Adipose tissue (tissue), 3 donors: ENCODE results near the gene LDAF1. TPM values are rescaled to one million over a fixed set of nuclear protein-coding genes. Genes with fewer than 3 reads are reported as not detected.

Experiments
- H3K27ac ChIP-seq: one replicate; pipeline ENCODE4 v1.5.1; 2013; ENCODE audit warnings: low read depth, low read length
- WGBS, 3 donors: extraction: QIAGEN DNeasy Blood & Tissue Kit; methylation state at CpG; one replicate each; pipeline ENCODE4 v1.1.7; 2013; 5-methylcytosine and 5-hydroxymethylcytosine counted together
- polyA plus RNA-seq, 3 donors: library from polyadenylated mRNA; stranded (reverse); fragments of 200-250 nt; gene quantifications; one replicate each; pipeline ENCODE4 v1.2.3, GENCODE V29; 2013
- donor health status: healthy with polysubstance abuse.
- donor health status: Bipolar disorder and iron deficiency.
- donor health status: healthy.

LDAF1 gene
- polyA plus RNA-seq, 3 donors = 9.8 to 26.0 (median 10.7) TPM

DNA sequence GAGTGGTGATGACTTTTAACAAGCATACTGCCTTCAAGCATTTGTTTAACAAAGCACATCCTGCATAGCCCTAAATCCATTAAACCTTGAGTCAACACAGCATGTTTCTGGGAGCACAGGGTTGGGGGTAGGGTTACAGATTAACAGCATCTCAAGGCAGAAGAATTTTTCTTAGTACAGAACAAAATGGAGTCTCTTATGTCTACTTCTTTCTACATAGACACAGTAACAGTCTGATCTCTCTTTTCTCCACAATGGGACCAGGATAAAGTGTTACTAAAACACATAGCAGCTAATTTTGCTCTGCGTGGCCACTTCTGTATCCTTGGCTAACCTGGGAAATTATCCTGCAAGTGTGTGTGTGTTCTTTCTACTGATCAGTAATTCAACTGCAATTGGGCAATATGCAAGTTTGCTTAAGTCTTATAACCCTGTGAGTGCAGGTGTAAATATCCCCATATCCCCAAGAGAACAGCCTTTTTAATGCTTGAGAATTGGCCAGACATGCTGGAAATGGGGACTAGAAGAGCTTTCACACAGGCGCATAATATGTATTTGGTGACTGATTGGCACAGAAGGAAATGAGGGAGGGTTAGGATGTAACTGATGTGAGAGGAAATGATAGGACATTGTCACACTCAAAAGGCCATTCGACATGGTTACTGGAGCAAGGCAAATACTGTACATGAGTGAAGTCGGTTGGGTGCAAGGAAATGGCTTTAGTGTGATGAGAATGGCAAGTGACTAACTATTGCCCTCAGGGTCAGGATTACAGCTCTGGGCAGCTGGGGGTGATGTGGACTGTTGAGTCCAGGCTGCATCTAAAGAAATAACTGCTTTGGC is 64.2 kb downstream of the LDAF1 start:
- WGBS, 3 donors = 60 to 71% (median 65%) methylated on average over 4 of the region's 4 CpGs
- no peak overlapping the region for H3K27ac ChIP-seq

DNA sequence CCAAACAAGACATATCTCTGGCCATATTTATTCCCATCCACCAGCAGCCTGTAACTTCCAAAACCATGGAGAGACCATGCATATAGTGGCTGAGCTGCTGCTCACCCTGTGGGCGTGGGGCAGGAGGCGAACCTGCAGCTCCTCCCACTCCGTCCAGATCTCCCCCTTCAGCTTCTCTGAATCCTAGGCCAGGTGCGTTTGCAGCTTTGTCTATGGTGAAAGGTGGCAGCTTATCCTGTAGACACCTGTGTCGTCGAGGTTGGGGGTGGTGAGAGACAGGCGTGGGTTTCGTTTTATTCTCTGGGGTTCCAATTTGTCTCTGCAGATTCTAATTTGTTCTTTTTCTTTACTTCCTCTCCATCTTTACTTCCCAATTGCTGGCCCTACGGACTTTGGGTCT is 65.3 kb downstream of the LDAF1 start:
- 66 to 75% (median 74%) methylated on average over 9 of the region's 9 CpGs for WGBS, 3 donors
- no peak overlapping the region for H3K27ac ChIP-seq

GRCh38 chr16:21224800-21225199 is 66.3 kb downstream of the LDAF1 start:
- 35 to 67% (median 49%) methylated on average over 2 of the region's 2 CpGs for WGBS, 3 donors
- no peak overlapping the region for H3K27ac ChIP-seq

GRCh38 chr16:21226749-21227148 is 68.3 kb downstream of the LDAF1 start:
- no peak overlapping the region for H3K27ac ChIP-seq

DNA sequence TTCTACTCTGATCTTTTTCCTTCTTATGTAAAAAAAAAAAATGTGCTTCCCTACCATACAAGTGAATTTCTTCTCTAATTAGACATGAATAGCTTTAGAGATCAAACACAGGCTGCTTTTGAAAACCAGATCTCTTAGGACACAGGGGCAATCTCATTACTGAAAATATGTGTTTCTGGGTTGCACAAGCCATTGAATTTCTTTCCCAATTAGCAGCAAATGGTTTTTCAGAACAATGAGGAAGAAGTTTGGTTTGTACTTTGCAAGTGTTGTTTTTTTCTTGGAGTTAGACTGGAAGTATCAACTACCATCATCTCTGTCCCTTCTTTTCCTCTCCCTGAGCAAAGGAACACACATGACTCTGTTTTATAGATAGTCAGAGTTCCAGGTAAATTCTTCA is 69.4 kb downstream of the LDAF1 start:
- no peak overlapping the region for H3K27ac ChIP-seq

DNA sequence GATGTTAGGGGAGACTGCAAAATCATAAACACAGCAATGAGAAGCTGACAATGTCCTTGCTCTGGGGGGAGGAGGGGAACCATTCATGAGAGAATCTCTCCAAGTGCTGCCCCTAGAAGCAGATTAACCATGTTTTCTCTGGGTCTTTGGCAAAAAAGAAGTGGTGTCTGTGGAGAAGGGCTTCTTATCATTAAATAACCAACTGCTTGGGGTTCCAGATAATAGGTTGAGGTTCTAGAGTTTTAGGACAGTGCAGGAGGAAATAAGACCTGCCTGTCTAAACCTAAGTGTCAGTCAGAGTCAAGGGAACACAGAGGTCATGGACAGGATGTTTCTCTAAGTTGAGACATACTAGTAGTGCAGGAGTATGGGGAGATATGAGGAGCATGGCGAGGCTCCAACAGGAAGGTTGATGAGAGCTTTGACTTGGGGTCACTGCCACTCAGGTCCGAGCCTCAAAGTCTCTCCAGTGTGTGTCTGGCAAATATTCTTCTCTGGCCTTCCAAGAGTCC is 69.9 kb downstream of the LDAF1 start:
- WGBS, 3 donors = 53 to 72% (median 53%) methylated on average over 2 of the region's 2 CpGs
- H3K27ac ChIP-seq = no peak overlapping the region

Other genes with a start within 250 kb of the LDAF1 start
- not detected for gene DNAH3, start 7.8 kb upstream of the LDAF1 start, polyA plus RNA-seq
- gene ZP2, start 52.9 kb downstream of the LDAF1 start, polyA plus RNA-seq = not detected
- under 1 TPM in 1 of 3 donors, not detected in 2; 0.08 TPM for gene ANKS4B, start 75.0 kb downstream of the LDAF1 start, polyA plus RNA-seq
- under 1 TPM; 0.04 to 0.90 (median 0.06) TPM for gene CRYM, start 119.6 kb downstream of the LDAF1 start, polyA plus RNA-seq